ENCODE data around the gene TRAF1.

The TRAF1 gene

GRCh38 chr9:120920806-120921178 lies 5.8 kb downstream of the TRAF1 start:
- no peak for TF ChIP-seq CTCF (IDR thresholded peaks at IDR 0.05)

GRCh38 chr9:120919843-120920805 lies 6.5 kb downstream of the TRAF1 start:
- TF ChIP-seq CTCF (IDR thresholded peaks at IDR 0.05) = no peak

- TF ChIP-seq CTCF (IDR thresholded peaks at IDR 0.05) = no peak
Measured at GRCh38 chr9:120918931-120919842, 7.4 kb downstream of the TRAF1 start.

- no peak for TF ChIP-seq CTCF (IDR thresholded peaks at IDR 0.05)
Measured at GRCh38 chr9:120917929-120918762, 8.4 kb downstream of the TRAF1 start.

DNA sequence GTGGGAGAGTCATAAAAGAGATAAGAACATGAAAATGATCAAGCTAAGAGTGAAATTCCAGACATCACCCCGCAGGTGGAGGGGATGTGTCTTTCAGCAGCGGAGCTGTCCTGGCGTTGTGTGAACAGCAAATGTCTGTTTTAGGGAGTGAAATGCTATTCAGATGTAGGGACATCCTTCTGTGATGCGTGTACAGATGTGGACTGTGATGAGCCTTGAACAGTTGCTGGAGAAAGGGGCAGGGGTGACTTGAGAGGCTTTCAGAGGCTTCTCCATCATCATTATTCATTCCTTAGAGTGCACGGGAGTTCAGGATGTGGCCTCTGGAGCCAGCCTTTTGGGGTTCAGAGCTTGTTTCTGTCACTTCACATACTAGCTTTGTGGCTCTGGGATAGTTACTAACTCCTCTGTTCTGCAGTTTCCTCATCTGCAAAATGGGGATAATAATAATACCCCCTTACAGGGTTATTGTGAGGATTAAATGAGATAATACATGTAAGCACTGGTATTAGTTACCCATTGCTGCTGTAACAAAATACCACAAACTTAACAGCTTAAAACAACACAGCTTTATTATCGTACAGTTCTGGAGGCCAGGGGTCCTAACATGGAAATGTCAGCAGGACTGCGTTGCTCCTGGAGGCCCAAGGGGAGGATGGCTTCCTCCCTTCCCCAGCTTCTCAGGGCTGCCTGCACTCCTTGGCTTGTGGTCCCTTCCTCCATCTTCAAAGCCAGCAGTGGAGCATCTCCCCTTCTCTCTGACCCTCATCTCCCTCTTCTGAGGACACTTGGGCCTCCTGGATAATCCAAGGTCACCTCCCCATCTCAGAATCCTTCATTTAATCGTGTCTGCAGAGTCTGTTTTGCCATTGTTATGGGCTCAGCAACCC lies 9.4 kb downstream of the TRAF1 start:
- TF ChIP-seq CTCF (IDR thresholded peaks at IDR 0.05) = no peak

GRCh38 chr9:120916588-120916987 lies 10.0 kb downstream of the TRAF1 start:
- no peak for TF ChIP-seq CTCF (IDR thresholded peaks at IDR 0.05)
